Smooth muscle cell (in vitro differentiated cells): ENCODE results near the gene KCTD13. TPM values are rescaled to one million over a fixed set of nuclear protein-coding genes. Genes with fewer than 3 reads are reported as not detected.
"Not testable (repeated sequence)": the region's sequence is repeated elsewhere in the genome, so short reads cannot be mapped to it uniquely, and the experiment has no call there.

Experiments used
- DNase-seq: peaks from one replicate; lab custom pipeline; 2025; ENCODE audit not compliant: unreplicated experiment; lab: John Stamatoyannopoulos, UW
- H2AFZ ChIP-seq: fragments of 200-600 bp; sonication (generic); 2 replicates; pipeline ENCODE4 v1.6.0; 2016; ENCODE audit warnings: antibody characterized with exemption, low read depth, mild to moderate bottlenecking
- H3F3A ChIP-seq: fragments of 200-600 bp; sonication (generic); 2 replicates; pipeline ENCODE4 v1.6.0; 2017; ENCODE audit warnings: antibody characterized with exemption, low read depth
- H3K27ac ChIP-seq: fragments of 200-600 bp; sonication (generic); 2 replicates; pipeline ENCODE4 v1.5.1; 2016; ENCODE audit warnings: low read depth, mild to moderate bottlenecking
- H3K27me3 ChIP-seq: fragments of 200-600 bp; sonication (generic); 2 replicates; pipeline ENCODE4 v1.6.1; 2016; ENCODE audit warnings: low read depth, mild to moderate bottlenecking
- H3K36me3 ChIP-seq: fragments of 200-600 bp; sonication (generic); 2 replicates; pipeline ENCODE4 v1.5.1; 2016; ENCODE audit warnings: low read depth
- H3K4me1 ChIP-seq: fragments of 200-600 bp; sonication (generic); 2 replicates; pipeline ENCODE4 v1.5.1; 2016; ENCODE audit warnings: low read depth
- H3K4me2 ChIP-seq: fragments of 200-600 bp; sonication (generic); 2 replicates; pipeline ENCODE4 v1.6.0; 2016; ENCODE audit warnings: mild to moderate bottlenecking
- H3K4me3 ChIP-seq: fragments of 200-600 bp; sonication (generic); 2 replicates; pipeline ENCODE4 v1.5.1; 2016; ENCODE audit warnings: mild to moderate bottlenecking
- H3K79me2 ChIP-seq: fragments of 200-600 bp; sonication (generic); 2 replicates; pipeline ENCODE4 v1.6.0; 2016; ENCODE audit warnings: low read depth, mild to moderate bottlenecking
- H3K9ac ChIP-seq: fragments of 200-600 bp; sonication (generic); 2 replicates; pipeline ENCODE4 v1.6.0; 2016; ENCODE audit warnings: low read depth
- H3K9me3 ChIP-seq: fragments of 200-600 bp; sonication (generic); replicated peaks from 2 replicates; pipeline ENCODE4 v1.5.1; 2016; ENCODE audit warnings: low read depth
- H4K20me1 ChIP-seq: fragments of 200-600 bp; sonication (generic); 2 replicates; pipeline ENCODE4 v1.6.0; 2016; ENCODE audit warnings: low read depth
- WGBS: methylation state at CpG from one replicate; pipeline ENCODE4 v1.1.7; 2016; ENCODE audit warnings: low lambda C conversion rate; 5-methylcytosine and 5-hydroxymethylcytosine counted together
- polyA plus RNA-seq: library from polyadenylated mRNA; unstranded; fragments of >200 nt; fragmentation: Nextera tagmentation; extraction: Ambion mirVana; gene quantifications from 2 replicates; pipeline ENCODE4 v1.2.1, GENCODE V29; 2016
- total RNA-seq: library from RNA; depleted of rRNA; stranded (reverse); fragments of >200 nt; gene quantifications from 2 replicates; pipeline ENCODE4 v1.2.3, GENCODE V29; 2014
- TF ChIP-seq, protein P1 (sequence below): fragments of 200-600 bp; sonication (generic); IDR thresholded peaks from 2 replicates; pipeline ENCODE4 v1.5.1; 2017; ENCODE audit warnings: borderline replicate concordance, mild to moderate bottlenecking, antibody characterized with exemption; ENCODE audit not compliant: insufficient read depth, poor library complexity, severe bottlenecking

Gene KCTD13
- total and polyA plus RNA-seq, 2 experiments from 2014 or later: 16.3 to 23.6 TPM

DNA sequence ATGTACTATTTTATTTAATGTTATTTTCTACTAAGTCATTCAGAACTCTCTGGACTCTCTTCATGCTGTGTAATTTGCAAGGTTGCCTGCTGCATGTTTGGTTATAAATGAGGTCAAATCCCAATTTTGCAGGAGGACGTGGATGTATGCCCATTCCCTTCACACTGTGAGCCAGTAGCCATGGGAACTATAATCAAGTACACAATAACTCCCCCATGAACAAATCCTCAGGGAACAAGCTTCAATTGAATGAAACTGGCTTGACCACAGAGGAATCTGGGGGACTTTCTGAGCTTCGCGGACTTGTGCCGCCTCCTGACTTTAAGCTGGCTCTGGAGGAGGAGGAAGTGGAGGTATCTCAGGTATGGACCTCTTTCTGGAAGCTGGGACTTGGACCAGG, 14.6 kb upstream of the KCTD13 start:
- DNase-seq: no peak
- TF ChIP-seq, protein P1, sequence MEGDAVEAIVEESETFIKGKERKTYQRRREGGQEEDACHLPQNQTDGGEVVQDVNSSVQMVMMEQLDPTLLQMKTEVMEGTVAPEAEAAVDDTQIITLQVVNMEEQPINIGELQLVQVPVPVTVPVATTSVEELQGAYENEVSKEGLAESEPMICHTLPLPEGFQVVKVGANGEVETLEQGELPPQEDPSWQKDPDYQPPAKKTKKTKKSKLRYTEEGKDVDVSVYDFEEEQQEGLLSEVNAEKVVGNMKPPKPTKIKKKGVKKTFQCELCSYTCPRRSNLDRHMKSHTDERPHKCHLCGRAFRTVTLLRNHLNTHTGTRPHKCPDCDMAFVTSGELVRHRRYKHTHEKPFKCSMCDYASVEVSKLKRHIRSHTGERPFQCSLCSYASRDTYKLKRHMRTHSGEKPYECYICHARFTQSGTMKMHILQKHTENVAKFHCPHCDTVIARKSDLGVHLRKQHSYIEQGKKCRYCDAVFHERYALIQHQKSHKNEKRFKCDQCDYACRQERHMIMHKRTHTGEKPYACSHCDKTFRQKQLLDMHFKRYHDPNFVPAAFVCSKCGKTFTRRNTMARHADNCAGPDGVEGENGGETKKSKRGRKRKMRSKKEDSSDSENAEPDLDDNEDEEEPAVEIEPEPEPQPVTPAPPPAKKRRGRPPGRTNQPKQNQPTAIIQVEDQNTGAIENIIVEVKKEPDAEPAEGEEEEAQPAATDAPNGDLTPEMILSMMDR: no peak

DNA sequence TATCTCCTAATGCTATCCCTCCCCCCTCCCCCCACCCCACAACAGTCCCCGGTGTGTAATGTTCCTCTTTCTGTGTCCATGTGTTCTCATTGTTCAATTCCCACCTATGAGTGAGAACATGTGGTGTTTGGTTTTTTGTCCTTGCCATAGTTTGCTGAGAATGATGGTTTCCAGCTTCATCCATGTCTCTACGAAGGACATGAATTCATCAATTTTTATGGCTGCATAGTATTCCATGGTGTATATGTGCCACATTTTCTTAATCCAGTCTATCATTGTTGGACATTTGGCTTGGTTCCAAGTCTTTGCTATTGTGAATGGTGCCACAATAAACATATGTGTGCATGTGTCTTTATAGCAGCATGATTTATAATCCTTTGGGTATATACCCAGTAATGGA, 5.7 kb upstream of the KCTD13 start:
- not testable (repeated sequence) for H3K79me2 ChIP-seq, H3K4me1 ChIP-seq, H3K4me3 ChIP-seq, H3F3A ChIP-seq, H3K27me3 ChIP-seq, H2AFZ ChIP-seq, H3K9ac ChIP-seq, H3K36me3 ChIP-seq, H3K27ac ChIP-seq, H3K4me2 ChIP-seq, DNase-seq, H4K20me1 ChIP-seq, H3K9me3 ChIP-seq
- WGBS: 73% methylated on average over 2 of the region's 2 CpGs

More for the DNA sequence above, 14.6 kb upstream of the KCTD13 start:
- peaks cover 10% of the 10 kb centered on the region for H3K4me1 ChIP-seq
- WGBS: 90% methylated on average over 4 of the region's 4 CpGs
- no peak overlapping the region for H3K4me3 ChIP-seq
- H3K9ac ChIP-seq: no peak overlapping the region
- no peaks in the 10 kb centered on the region for H3K27me3 ChIP-seq
- no peak overlapping the region for H2AFZ ChIP-seq
- H3K36me3 ChIP-seq: no peaks in the 10 kb centered on the region
- H3K79me2 ChIP-seq: no peaks in the 10 kb centered on the region
- no peak overlapping the region for H3K27ac ChIP-seq
- peaks cover 14% of the 10 kb centered on the region for H3F3A ChIP-seq
- no peak overlapping the region for H3K4me2 ChIP-seq
- H3K9me3 ChIP-seq: no peaks in the 10 kb centered on the region
- no peaks in the 10 kb centered on the region for H4K20me1 ChIP-seq

DNA sequence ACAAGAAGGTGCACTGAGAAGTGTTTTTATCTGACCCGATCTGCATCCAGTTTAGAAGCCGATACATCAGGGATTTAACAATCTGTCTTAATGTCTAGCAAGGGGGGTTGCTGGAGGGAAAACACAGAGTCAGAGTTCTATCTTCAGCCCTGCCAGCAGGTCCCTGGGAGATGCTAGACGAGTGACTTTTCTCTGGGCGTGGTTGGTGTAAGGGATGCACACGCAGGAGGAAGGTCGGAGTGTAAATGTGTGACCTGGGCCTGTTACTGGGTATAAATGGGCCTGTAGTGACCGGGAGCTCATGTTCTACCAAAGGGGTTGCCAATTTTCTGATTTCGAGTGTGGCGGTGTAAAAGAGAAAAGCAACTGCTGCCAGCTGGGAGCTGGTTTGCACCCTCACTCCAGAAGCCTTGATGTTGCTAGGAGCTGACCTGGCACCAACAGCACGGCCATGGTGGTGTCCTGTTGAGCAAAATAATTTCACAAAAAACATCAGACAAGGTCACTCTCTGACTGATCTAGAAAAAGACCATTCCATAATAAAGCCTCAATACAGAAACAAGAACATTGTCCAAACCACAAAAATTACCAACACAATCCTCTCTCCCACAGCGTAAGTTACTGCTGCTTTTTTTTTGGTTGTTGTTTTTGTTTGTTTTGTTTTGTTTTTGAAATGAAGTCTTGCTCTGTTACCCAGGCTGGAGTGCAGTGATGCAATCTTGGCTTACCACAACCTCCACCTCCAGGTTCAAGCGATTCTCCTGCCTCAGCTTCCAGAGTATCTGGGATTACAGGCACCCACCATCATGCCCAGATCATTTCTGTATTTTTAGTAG, 1.3 kb upstream of the KCTD13 start:
- no peak overlapping the region for H3K27ac ChIP-seq
- WGBS: 82% methylated on average over 12 of the region's 12 CpGs
- no peak overlapping the region for H3K9ac ChIP-seq

DNA sequence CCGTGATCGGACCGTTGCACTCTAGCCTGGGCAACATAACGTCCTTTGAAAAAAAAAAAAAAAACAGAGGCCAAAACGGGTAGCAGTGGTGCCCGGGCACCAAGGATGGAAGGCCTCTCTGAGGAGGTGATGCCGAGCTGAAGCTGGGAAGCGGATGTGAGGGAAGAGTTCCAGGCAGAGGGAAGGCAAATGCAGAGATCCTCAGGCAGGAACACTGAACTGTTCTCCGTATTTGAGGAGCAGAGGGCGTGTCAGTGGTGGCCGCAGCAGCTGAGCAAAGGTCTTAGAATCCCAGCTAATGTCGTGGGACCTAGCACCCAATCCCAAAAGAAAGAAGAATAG, 656 bp upstream of the KCTD13 start:
- Histone ChIP-seq H3K27ac (peak overlapping the region; percentile 54), H3K4me3 (peak overlapping the region; percentile 90), H3K4me1 (peaks cover 7% of the 10 kb centered on the region), H3F3A (no peaks in the 10 kb centered on the region), H3K9me3 (no peaks in the 10 kb centered on the region), H3K27me3 (no peaks in the 10 kb centered on the region), H3K9ac (peak overlapping the region; percentile 75), H4K20me1 (peaks cover 5% of the 10 kb centered on the region), H3K36me3 (no peaks in the 10 kb centered on the region), H3K79me2 (peaks cover 29% of the 10 kb centered on the region), H3K4me2 (peak overlapping the region; percentile 88), H2AFZ (peak overlapping the region; percentile 90)
- 15% methylated on average over 12 of the region's 12 CpGs for WGBS
- TF ChIP-seq, protein P1: no peak
- no peak for DNase-seq

More for the DNA sequence above, 1.3 kb upstream of the KCTD13 start:
- no peaks in the 10 kb centered on the region for H3K27me3 ChIP-seq
- H2AFZ ChIP-seq: peak overlapping the region; percentile 90
- H3K79me2 ChIP-seq: peaks cover 26% of the 10 kb centered on the region
- H3K4me1 ChIP-seq: peaks cover 7% of the 10 kb centered on the region
- no peak for DNase-seq
- H3K36me3 ChIP-seq: no peaks in the 10 kb centered on the region
- peaks cover 5% of the 10 kb centered on the region for H4K20me1 ChIP-seq
- no peaks in the 10 kb centered on the region for H3K9me3 ChIP-seq
- H3K4me3 ChIP-seq: peak overlapping the region; percentile 90
- no peaks in the 10 kb centered on the region for H3F3A ChIP-seq
- H3K4me2 ChIP-seq: peak overlapping the region; percentile 88
- TF ChIP-seq, protein P1: no peak
